ENCODE data around the gene SIX2. TPM values are rescaled to one million over a fixed set of nuclear protein-coding genes. Genes with fewer than 3 reads are reported as not detected.

SIX2 gene
- total RNA-seq, 1 donor from 2014 or later = 45.9 TPM

DNA sequence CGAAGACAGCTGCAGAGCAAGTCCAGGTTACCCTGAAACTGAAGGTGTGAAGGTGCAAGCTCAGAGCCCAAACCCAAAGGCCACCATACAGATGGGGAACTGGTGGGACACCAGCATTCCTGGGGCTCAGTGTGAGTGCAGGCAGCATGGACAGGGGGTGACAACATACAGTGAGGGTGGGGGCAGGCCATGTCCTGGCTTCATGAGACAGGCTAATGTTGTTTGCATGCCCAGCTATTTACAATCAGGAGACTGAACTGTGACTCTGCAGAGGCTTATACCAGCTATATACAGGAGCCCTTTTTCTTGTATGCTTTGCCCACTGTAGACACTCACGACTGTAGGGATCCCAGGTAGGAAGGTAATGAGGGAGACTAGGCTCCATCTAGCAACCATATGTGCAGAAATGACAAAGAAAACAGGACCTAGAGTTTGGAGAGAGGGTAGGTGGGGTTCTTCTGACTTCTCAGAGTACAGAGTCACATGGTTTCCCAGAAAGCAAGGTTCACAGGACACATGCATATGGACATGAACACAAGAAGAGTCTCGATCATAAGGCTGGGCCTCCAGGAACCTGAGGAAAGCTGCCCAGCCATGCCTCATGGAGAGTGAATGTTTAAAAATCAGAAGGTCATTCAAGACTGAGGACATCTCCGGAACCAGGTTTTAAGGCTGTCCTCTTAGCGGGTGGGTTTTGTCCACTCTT lies 41.4 kb downstream of the SIX2 start:
- H3K27ac Mint-ChIP-seq (ENCODE audit: unreplicated experiment) = no peak overlapping the region
- H3K9me3 Mint-ChIP-seq (ENCODE audit: unreplicated experiment) = no peaks in the 10 kb centered on the region
- no peak for DNase-seq (ENCODE audit: extremely low spot score, unreplicated experiment)
- peaks cover 3% of the 10 kb centered on the region for H3K27me3 Mint-ChIP-seq (ENCODE audit: unreplicated experiment)
- peaks cover 5% of the 10 kb centered on the region for H3K4me1 Mint-ChIP-seq (ENCODE audit: unreplicated experiment)
- TF ChIP-seq, protein P1, sequence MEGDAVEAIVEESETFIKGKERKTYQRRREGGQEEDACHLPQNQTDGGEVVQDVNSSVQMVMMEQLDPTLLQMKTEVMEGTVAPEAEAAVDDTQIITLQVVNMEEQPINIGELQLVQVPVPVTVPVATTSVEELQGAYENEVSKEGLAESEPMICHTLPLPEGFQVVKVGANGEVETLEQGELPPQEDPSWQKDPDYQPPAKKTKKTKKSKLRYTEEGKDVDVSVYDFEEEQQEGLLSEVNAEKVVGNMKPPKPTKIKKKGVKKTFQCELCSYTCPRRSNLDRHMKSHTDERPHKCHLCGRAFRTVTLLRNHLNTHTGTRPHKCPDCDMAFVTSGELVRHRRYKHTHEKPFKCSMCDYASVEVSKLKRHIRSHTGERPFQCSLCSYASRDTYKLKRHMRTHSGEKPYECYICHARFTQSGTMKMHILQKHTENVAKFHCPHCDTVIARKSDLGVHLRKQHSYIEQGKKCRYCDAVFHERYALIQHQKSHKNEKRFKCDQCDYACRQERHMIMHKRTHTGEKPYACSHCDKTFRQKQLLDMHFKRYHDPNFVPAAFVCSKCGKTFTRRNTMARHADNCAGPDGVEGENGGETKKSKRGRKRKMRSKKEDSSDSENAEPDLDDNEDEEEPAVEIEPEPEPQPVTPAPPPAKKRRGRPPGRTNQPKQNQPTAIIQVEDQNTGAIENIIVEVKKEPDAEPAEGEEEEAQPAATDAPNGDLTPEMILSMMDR (IDR thresholded peaks at IDR 0.05) = no peak
- no peaks in the 10 kb centered on the region for H3K36me3 Mint-ChIP-seq (ENCODE audit: unreplicated experiment)
- H3K4me3 Mint-ChIP-seq (ENCODE audit: unreplicated experiment) = no peak overlapping the region

DNA sequence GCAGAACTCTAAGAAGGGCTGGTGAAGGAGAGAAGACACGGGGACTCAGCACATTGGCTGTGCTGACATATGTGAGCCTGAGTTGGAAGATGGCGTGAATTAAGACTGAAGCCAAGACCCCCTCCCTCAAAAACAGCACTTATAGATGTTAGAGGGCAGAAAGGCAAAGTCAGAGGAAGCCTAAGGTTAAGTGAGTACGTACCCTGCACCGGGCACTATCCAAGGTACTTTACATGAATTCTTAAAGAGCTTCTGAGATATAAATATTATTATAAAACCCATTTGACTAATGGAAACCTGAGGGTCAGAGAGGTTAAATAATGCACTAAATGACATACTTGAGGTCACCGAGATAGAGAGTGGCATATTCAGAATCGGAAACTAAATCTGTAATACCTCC lies 42.2 kb downstream of the SIX2 start:
- peaks cover 3% of the 10 kb centered on the region for H3K27me3 Mint-ChIP-seq (ENCODE audit: unreplicated experiment)
- no peaks in the 10 kb centered on the region for H3K9me3 Mint-ChIP-seq (ENCODE audit: unreplicated experiment)

DNA sequence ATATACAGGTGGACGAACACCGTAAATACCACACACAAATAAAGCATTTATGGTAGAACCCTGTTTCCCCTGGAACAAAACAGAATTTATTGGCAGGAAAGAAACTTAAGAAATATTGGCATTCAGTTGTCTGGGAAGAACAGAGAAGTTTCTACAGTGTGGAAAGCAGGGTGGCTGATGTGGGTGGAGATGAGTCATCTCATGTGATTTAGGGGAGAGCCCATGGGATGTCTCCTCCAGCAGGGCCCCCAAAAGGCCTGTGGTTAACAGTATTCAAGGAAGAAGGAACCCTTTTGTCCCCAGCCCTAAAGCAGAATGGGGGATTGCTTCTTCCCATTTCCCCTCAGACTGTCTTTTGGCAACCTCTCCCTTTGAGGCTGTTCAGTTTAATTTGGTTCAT lies 43.6 kb downstream of the SIX2 start:
- Mint-ChIP-seq H3K4me3 (ENCODE audit: unreplicated experiment) (no peak overlapping the region), H3K36me3 (ENCODE audit: unreplicated experiment) (no peaks in the 10 kb centered on the region), H3K27me3 (ENCODE audit: unreplicated experiment) (peaks cover 3% of the 10 kb centered on the region), H3K4me1 (ENCODE audit: unreplicated experiment) (no peaks in the 10 kb centered on the region), H3K27ac (ENCODE audit: unreplicated experiment) (no peak overlapping the region), H3K9me3 (ENCODE audit: unreplicated experiment) (no peaks in the 10 kb centered on the region)
- no peak for DNase-seq (ENCODE audit: extremely low spot score, unreplicated experiment)
- TF ChIP-seq, protein P1 (IDR thresholded peaks at IDR 0.05) = no peak

More for the DNA sequence above, 42.2 kb downstream of the SIX2 start:
- no peak overlapping the region for H3K27ac Mint-ChIP-seq (ENCODE audit: unreplicated experiment)
- TF ChIP-seq, protein P1 (IDR thresholded peaks at IDR 0.05) = no peak
- no peaks in the 10 kb centered on the region for H3K4me1 Mint-ChIP-seq (ENCODE audit: unreplicated experiment)
- DNase-seq (ENCODE audit: extremely low spot score, unreplicated experiment) = no peak
- H3K36me3 Mint-ChIP-seq (ENCODE audit: unreplicated experiment) = no peaks in the 10 kb centered on the region
- H3K4me3 Mint-ChIP-seq (ENCODE audit: unreplicated experiment) = no peak overlapping the region

DNA sequence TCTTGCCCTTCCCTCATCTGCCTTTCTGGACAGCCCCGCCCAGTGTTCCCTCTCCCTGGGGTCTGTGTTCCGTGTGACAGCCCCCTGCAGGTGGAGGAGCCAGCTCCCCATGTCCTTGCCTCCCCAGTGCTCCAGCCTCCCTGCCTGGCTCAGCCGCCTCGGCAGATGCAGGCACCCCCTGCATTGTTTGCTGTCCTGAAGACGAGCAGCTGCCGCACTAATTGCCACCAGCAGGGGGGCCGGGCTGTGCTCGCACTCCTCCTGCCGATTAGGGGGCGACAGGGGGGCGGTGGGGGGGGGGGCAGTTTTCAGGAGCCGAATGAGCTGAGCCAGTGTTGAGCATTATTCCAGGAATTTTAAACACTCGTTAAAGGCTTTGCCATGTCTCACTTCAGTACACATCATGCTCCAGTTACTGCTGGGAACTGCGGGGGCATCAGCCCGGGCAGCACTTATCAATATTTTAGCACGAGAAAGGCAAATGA lies 44.5 kb downstream of the SIX2 start:
- Mint-ChIP-seq H3K4me3 (ENCODE audit: unreplicated experiment) (no peak overlapping the region), H3K27ac (ENCODE audit: unreplicated experiment) (no peak overlapping the region), H3K9me3 (ENCODE audit: unreplicated experiment) (no peaks in the 10 kb centered on the region), H3K36me3 (ENCODE audit: unreplicated experiment) (no peaks in the 10 kb centered on the region), H3K4me1 (ENCODE audit: unreplicated experiment) (peaks cover 5% of the 10 kb centered on the region), H3K27me3 (ENCODE audit: unreplicated experiment) (peaks cover 3% of the 10 kb centered on the region)
- TF ChIP-seq, protein P1 (IDR thresholded peaks at IDR 0.05) = peak; percentile 29
- DNase-seq (ENCODE audit: extremely low spot score, unreplicated experiment) = no peak

DNA sequence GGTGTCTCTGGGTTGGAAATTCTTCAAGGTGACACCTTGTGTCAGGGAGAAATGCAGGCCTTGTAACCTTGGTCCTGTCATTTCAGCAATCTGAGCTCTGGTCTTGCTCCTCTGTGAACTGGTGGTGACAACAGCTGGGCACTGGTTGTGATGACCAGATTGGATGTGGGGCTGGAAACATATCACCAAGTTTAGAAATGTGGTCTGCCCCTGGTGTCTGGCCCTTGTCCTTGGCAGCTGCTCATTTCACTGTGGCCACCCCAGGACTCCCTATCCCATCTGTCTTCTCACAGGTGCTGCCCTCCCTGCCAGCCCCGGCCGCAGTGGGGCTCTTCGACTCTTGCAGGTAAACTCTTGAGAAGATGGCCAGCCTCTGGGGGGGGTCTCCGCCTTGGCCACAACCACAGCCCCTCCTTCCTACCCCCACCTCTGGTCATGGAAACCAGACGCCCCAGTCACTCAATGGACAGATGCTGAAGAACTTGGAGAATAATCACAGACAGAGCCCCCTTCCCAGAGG lies 47.0 kb downstream of the SIX2 start:
- TF ChIP-seq, protein P1 (IDR thresholded peaks at IDR 0.05) = no peak
- no peak for DNase-seq (ENCODE audit: extremely low spot score, unreplicated experiment)
- no peak overlapping the region for H3K27ac Mint-ChIP-seq (ENCODE audit: unreplicated experiment)
- peaks cover 17% of the 10 kb centered on the region for H3K4me1 Mint-ChIP-seq (ENCODE audit: unreplicated experiment)
- H3K4me3 Mint-ChIP-seq (ENCODE audit: unreplicated experiment) = no peak overlapping the region
- H3K36me3 Mint-ChIP-seq (ENCODE audit: unreplicated experiment) = no peaks in the 10 kb centered on the region
- no peaks in the 10 kb centered on the region for H3K9me3 Mint-ChIP-seq (ENCODE audit: unreplicated experiment)
- H3K27me3 Mint-ChIP-seq (ENCODE audit: unreplicated experiment) = peaks cover 3% of the 10 kb centered on the region
